Endodermal cell (in vitro differentiated cells): ENCODE data around the gene STXBP3. TPM values are rescaled to one million over a fixed set of nuclear protein-coding genes. Genes with fewer than 3 reads are reported as not detected.

ENCODE experiments used
- DNase-seq: peaks from one replicate; pipeline ENCODE4 v3.0.0-alpha.2; 2017
- H3K27ac ChIP-seq: 2 replicates; pipeline ENCODE4 v1.5.1; 2013; ENCODE audit warnings: mild to moderate bottlenecking, low read depth, low read length, moderate library complexity
- H3K27me3 ChIP-seq: 2 replicates; pipeline ENCODE4 v1.6.1; 2013; ENCODE audit warnings: mild to moderate bottlenecking, low read length, moderate library complexity; ENCODE audit not compliant: insufficient read depth, control insufficient read depth, poor library complexity, severe bottlenecking
- H3K36me3 ChIP-seq: 2 replicates; pipeline ENCODE4 v1.7.0; 2013; ENCODE audit warnings: mild to moderate bottlenecking, low read length, moderate library complexity; ENCODE audit not compliant: control insufficient read depth, insufficient read depth
- H3K4me1 ChIP-seq: one replicate; pipeline ENCODE4 v1.7.0; 2013; ENCODE audit warnings: low read length; ENCODE audit not compliant: control insufficient read depth, insufficient read depth
- H3K4me3 ChIP-seq: 2 replicates; pipeline ENCODE4 v1.5.1; 2013; ENCODE audit warnings: mild to moderate bottlenecking, low read length, moderate library complexity
- H3K9ac ChIP-seq: 2 replicates; pipeline ENCODE4 v1.6.1; 2013; ENCODE audit warnings: mild to moderate bottlenecking, low read length, moderate library complexity; ENCODE audit not compliant: poor library complexity, severe bottlenecking; ENCODE audit errors: extremely low read depth
- H3K9me3 ChIP-seq: 2 replicates; pipeline ENCODE4 v1.6.1; 2013; ENCODE audit warnings: mild to moderate bottlenecking, low read length, moderate library complexity; ENCODE audit not compliant: control insufficient read depth
- H3K27ac Mint-ChIP-seq: 2 replicates; pipeline ENCODE4 v1.8.0; 2020; ENCODE audit warnings: mixed read lengths
- H3K27me3 Mint-ChIP-seq: 2 replicates; pipeline ENCODE4 v1.8.0; 2021; ENCODE audit warnings: mild to moderate bottlenecking, mixed read lengths; ENCODE audit not compliant: insufficient read depth
- H3K36me3 Mint-ChIP-seq: 2 replicates; pipeline ENCODE4 v1.8.0; 2020; ENCODE audit warnings: low read depth, mixed read lengths
- H3K4me1 Mint-ChIP-seq: 2 replicates; pipeline ENCODE4 v1.8.0; 2020; ENCODE audit warnings: mixed read lengths
- H3K4me3 Mint-ChIP-seq: 2 replicates; pipeline ENCODE4 v1.8.0; 2020; ENCODE audit warnings: mild to moderate bottlenecking, moderate library complexity, mixed read lengths
- H3K9me3 Mint-ChIP-seq: 2 replicates; pipeline ENCODE4 v1.8.0; 2020; ENCODE audit warnings: mild to moderate bottlenecking, mixed read lengths
- WGBS, 2 experiments: methylation state at CpG; one replicate each; pipeline versions ENCODE4 v1.1.5 to v1.1.7; 2013; ENCODE audit warnings: missing lambda C conversion rate in 2 of 2, mixed read lengths in 1 of 2; ENCODE audit not compliant: insufficient coverage in 1 of 2, insufficient read length in 1 of 2; 5-methylcytosine and 5-hydroxymethylcytosine counted together
- total RNA-seq, 2 donors: library from RNA; stranded (reverse); fragmentation: NEBNext Ultra II Directional in 1 of 2; extraction: Animal tissue kit (Norgen Biotek cat#: 25700) in 1 of 2; gene quantifications; 2 replicates in 1 of 2; 3 replicates in 1 of 2; pipeline ENCODE4 v1.2.1, GENCODE V29; 2021
- TF ChIP-seq, protein P1 (sequence below): fragments of 200-600 bp; sonication (generic); conservative IDR thresholded peaks from 2 replicates; pipeline ENCODE4 v1.5.0; 2021; ENCODE audit warnings: antibody characterized with exemption, mild to moderate bottlenecking

The STXBP3 gene
- total RNA-seq, 2 donors from 2014 or later: 37.4 to 38.5 TPM

- H3K4me3 ChIP-seq: no peak overlapping the region
- no peak overlapping the region for H3K27ac ChIP-seq
- Mint-ChIP-seq H3K9me3 (no peaks in the 10 kb centered on the region), H3K36me3 (no peaks in the 10 kb centered on the region), H3K27me3 (peaks cover 4% of the 10 kb centered on the region), H3K4me1 (no peaks in the 10 kb centered on the region), H3K4me3 (no peak overlapping the region), H3K27ac (no peak overlapping the region)
- H3K4me1 ChIP-seq: no peaks in the 10 kb centered on the region
- 77% methylated on average over 1 of the region's 1 CpG; no CpG with 5 or more reads in 1 of the 2 experiments for WGBS, 2 experiments
- no peaks in the 10 kb centered on the region for H3K27me3 ChIP-seq
- no peaks in the 10 kb centered on the region for H3K36me3 ChIP-seq
- TF ChIP-seq, protein P1, sequence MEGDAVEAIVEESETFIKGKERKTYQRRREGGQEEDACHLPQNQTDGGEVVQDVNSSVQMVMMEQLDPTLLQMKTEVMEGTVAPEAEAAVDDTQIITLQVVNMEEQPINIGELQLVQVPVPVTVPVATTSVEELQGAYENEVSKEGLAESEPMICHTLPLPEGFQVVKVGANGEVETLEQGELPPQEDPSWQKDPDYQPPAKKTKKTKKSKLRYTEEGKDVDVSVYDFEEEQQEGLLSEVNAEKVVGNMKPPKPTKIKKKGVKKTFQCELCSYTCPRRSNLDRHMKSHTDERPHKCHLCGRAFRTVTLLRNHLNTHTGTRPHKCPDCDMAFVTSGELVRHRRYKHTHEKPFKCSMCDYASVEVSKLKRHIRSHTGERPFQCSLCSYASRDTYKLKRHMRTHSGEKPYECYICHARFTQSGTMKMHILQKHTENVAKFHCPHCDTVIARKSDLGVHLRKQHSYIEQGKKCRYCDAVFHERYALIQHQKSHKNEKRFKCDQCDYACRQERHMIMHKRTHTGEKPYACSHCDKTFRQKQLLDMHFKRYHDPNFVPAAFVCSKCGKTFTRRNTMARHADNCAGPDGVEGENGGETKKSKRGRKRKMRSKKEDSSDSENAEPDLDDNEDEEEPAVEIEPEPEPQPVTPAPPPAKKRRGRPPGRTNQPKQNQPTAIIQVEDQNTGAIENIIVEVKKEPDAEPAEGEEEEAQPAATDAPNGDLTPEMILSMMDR: no peak
- no peaks in the 10 kb centered on the region for H3K9me3 ChIP-seq
- no peak for DNase-seq
- H3K9ac ChIP-seq: no peak overlapping the region
Observed at GRCh38 chr1:108732398-108732797, 14.1 kb upstream of the STXBP3 start.

GRCh38 chr1:108734171-108734865 lies 12.2 kb upstream of the STXBP3 start:
- no peak overlapping the region for H3K4me3 Mint-ChIP-seq
- Histone ChIP-seq H3K36me3 (no peaks in the 10 kb centered on the region), H3K4me1 (no peaks in the 10 kb centered on the region), H3K9ac (no peak overlapping the region), H3K27ac (no peak overlapping the region), H3K9me3 (no peaks in the 10 kb centered on the region), H3K4me3 (no peak overlapping the region), H3K27me3 (no peaks in the 10 kb centered on the region)
- TF ChIP-seq, protein P1: no peak
- H3K36me3 Mint-ChIP-seq: no peaks in the 10 kb centered on the region
- no peaks in the 10 kb centered on the region for H3K9me3 Mint-ChIP-seq
- 100% methylated on average over 1 of the region's 1 CpG for WGBS, 2 experiments
- no peaks in the 10 kb centered on the region for H3K4me1 Mint-ChIP-seq
- no peak overlapping the region for H3K27ac Mint-ChIP-seq
- peaks cover 4% of the 10 kb centered on the region for H3K27me3 Mint-ChIP-seq
- no peak for DNase-seq

DNA sequence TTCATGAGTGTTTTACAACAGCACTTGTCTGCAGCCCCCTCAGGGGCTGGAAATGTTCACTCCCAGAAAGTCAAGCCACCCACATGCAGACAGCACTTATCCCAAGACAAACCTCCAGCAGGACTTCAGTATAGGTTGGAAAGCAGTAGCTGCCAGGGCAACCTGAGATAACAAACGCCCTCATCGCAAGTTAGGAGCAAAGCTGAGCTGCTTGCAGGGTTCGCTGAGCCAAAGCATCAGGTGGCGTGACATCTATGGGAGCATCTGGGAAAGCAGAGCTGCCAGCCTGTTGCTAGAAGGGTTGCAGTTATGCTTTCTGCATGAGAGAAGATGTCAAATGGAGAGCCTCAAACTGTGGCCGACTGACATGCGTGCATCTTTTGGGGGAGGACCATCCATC lies 4.2 kb upstream of the STXBP3 start:
- Mint-ChIP-seq H3K9me3 (no peaks in the 10 kb centered on the region), H3K27ac (no peak overlapping the region), H3K4me1 (peaks cover 2% of the 10 kb centered on the region), H3K36me3 (no peaks in the 10 kb centered on the region), H3K27me3 (peaks cover 3% of the 10 kb centered on the region), H3K4me3 (no peak overlapping the region)
- Histone ChIP-seq H3K4me1 (no peaks in the 10 kb centered on the region), H3K27ac (no peak overlapping the region), H3K36me3 (no peaks in the 10 kb centered on the region), H3K9me3 (no peaks in the 10 kb centered on the region), H3K9ac (no peak overlapping the region), H3K4me3 (no peak overlapping the region), H3K27me3 (no peaks in the 10 kb centered on the region)
- peak; percentile 50 for DNase-seq
- TF ChIP-seq, protein P1: no peak
- WGBS, 2 experiments: 88 to 93% methylated on average over 4 to 6 of the region's 6 CpGs
